NB4 (cell line): ENCODE data around the gene MYCBP.

Experiments used
- DNase-seq: peaks from one replicate; pipeline ENCODE4 v3.0.0; 2010; ENCODE audit warnings: low read depth
- H3K4me3 ChIP-seq: one replicate; pipeline ENCODE4 v1.5.1; 2011; ENCODE audit warnings: mild to moderate bottlenecking, low read depth, low read length, moderate library complexity
- MYC ChIP-seq: IDR thresholded peaks from 2 replicates; pipeline ENCODE4 v1.6.1; 2011; ENCODE audit warnings: low read depth, low read length
- POLR2A ChIP-seq: IDR thresholded peaks from 2 replicates; pipeline ENCODE4 v1.6.1; 2011; ENCODE audit warnings: mild to moderate bottlenecking; ENCODE audit not compliant: insufficient read length; ENCODE audit errors: extremely low read depth
- TF ChIP-seq, protein P1 (sequence below): IDR thresholded peaks from 2 replicates; pipeline ENCODE4 v1.6.1; 2011; ENCODE audit warnings: low read depth, low read length
- TF ChIP-seq, protein P2 (sequence below): IDR thresholded peaks from one replicate; pipeline ENCODE4 v1.5.1; 2012; ENCODE audit warnings: low read depth, low read length

Gene MYCBP

DNA sequence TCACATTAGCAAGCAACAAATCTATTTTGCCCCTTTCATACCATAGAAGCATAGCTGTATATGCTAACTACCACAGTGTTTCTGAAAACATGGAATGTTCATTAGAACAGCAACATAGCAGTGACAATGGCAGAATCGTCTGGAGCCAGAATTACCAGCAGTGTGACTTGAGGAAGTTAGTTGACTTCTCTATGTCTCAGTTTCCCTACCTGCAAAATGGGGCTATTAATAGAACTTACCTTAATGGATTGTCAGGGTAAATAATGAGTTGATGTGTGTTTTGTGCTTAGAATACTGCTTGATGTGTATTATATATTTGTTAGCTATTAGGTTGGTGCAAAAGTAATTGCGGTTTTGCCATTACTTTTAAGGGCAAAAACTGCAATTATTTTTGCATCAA, 23.0 kb upstream of the MYCBP start:
- DNase-seq = no peak
- TF ChIP-seq MYC (no peak), POLR2A (no peak)
- TF ChIP-seq, protein P1, sequence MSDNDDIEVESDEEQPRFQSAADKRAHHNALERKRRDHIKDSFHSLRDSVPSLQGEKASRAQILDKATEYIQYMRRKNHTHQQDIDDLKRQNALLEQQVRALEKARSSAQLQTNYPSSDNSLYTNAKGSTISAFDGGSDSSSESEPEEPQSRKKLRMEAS = no peak
- TF ChIP-seq, protein P2, sequence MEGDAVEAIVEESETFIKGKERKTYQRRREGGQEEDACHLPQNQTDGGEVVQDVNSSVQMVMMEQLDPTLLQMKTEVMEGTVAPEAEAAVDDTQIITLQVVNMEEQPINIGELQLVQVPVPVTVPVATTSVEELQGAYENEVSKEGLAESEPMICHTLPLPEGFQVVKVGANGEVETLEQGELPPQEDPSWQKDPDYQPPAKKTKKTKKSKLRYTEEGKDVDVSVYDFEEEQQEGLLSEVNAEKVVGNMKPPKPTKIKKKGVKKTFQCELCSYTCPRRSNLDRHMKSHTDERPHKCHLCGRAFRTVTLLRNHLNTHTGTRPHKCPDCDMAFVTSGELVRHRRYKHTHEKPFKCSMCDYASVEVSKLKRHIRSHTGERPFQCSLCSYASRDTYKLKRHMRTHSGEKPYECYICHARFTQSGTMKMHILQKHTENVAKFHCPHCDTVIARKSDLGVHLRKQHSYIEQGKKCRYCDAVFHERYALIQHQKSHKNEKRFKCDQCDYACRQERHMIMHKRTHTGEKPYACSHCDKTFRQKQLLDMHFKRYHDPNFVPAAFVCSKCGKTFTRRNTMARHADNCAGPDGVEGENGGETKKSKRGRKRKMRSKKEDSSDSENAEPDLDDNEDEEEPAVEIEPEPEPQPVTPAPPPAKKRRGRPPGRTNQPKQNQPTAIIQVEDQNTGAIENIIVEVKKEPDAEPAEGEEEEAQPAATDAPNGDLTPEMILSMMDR = no peak
- no peak overlapping the region for H3K4me3 ChIP-seq

DNA sequence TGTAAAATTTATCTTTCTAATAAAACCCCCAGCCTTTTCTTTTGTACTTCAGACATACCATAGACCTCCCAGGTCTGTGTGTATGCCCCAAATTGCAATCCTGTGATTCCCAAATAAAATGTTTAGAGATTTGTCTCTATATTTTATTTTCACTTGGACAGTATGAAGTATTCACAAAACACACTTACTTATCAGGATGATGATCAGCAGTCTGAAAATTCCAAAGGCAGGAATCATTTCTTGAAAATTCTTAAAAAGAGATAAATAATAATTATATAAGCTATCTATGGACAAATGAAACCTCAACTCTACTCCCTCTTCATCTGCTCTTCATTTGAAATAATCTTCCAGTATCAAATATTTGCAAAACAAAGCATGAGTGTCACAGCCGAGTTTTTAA, 19.8 kb upstream of the MYCBP start:
- DNase-seq = no peak
- no peak for TF ChIP-seq POLR2A
- TF ChIP-seq MYC = no peak
- TF ChIP-seq, protein P2 = no peak
- TF ChIP-seq, protein P1 = no peak
- no peak overlapping the region for H3K4me3 ChIP-seq

DNA sequence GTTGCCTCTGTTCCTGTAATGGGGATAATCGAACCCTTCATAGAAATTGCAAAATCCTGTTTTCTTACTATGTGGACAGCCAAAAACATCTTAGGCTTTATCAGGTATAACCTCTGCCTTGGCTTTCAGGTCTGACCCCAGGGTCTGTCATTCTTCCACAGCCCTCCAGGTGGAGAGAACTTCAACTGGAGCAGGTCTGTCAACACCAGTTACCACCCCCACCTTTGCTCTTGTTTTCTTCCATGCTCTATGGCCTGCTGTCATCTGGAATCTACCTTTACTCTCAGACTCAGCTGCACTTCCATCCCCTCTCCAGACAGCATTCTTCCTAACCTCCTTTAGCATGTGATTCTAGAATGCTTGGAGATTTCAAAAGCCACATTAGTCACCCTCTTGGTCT, 18.6 kb upstream of the MYCBP start:
- no peak overlapping the region for H3K4me3 ChIP-seq
- TF ChIP-seq MYC = no peak
- TF ChIP-seq POLR2A = no peak
- TF ChIP-seq, protein P1 = no peak
- TF ChIP-seq, protein P2 = no peak
- DNase-seq = no peak

DNA sequence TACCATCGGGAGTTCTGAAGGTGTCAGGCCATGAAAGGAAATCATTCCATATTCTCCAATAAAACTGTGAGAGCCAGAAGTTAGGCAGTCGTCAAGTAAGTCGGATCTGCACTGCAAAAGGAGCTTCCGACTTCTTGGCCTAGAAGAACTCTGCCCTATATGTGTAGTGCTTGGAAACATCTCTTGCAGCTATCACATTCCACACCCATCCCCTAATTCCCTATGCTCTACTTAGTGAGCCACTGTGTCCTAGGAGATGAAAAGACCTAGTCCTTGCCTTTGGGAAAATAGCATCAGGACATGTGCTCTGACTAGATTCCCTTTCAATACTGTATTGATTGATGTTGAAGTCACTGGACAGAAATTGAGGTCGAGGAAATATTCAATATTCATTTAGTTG, 16.4 kb upstream of the MYCBP start:
- TF ChIP-seq, protein P2 = no peak
- no peak for TF ChIP-seq MYC
- TF ChIP-seq POLR2A = no peak
- TF ChIP-seq, protein P1 = no peak
- no peak for DNase-seq

DNA sequence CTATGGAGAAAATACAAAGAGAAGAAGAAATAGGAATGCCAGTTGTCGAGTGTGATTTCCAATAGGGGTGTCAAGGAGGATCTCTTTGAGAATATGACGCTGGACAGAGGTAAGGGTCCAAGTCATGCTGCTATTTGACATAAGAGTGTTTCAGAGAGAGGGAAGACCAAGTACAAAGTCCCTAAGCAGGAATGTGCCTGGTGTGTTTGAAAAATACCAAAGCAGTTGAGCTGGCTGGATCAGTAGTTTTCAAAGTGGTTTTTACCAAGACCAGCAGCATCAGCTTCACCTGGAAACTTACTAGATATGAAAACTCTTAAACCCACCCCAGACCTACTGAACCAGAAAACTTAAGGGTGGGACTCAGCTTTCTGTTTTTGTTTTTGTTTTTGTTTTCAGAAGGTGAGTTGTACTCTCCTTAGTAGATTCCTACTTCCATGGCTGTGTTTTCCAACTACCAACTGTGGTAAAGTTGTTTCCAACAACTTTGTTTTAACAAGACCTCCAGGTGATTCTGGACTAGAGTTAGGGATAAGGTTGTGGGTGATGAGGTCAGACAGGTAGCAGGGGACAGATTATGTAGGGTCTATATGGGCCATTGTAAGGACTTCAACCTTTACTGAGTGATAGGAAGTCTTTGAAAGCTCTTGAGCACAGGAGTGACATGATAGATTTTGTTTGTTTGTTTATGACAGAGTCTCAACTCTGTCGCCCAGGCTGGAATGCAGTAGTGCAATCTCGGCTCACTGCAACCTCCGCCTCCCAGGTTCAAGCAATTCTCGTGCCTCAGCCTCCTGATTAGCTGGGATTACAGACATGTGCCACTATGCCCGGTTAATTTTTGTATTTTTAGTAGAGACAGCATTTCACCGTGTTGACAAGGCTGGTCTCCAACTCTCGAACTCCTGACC, 15.5 kb upstream of the MYCBP start:
- no peak for DNase-seq
- no peak for TF ChIP-seq MYC
- TF ChIP-seq, protein P2 = no peak
- TF ChIP-seq, protein P1 = no peak
- TF ChIP-seq POLR2A = no peak
- H3K4me3 ChIP-seq = no peak overlapping the region

More for the DNA sequence above, 16.4 kb upstream of the MYCBP start:
- no peak overlapping the region for H3K4me3 ChIP-seq
